OCI-LY7 (cell line): ENCODE data around the gene STIM1.

Source experiments
- CTCF ChIP-seq: fragments of 200-600 bp; sonication (generic); conservative IDR thresholded peaks from 2 replicates; pipeline ENCODE4 v1.5.1; 2014; ENCODE audit warnings: mild to moderate bottlenecking, antibody characterized with exemption, low read length, moderate library complexity, mixed read lengths
- EZH2phosphoT487 ChIP-seq: fragments of 200-600 bp; sonication (generic); IDR thresholded peaks from 2 replicates; pipeline ENCODE4 v1.6.1; 2018; ENCODE audit warnings: low read depth, borderline replicate concordance, mild to moderate bottlenecking, mixed run types, antibody characterized with exemption, low read length, moderate library complexity, mixed read lengths

DNA sequence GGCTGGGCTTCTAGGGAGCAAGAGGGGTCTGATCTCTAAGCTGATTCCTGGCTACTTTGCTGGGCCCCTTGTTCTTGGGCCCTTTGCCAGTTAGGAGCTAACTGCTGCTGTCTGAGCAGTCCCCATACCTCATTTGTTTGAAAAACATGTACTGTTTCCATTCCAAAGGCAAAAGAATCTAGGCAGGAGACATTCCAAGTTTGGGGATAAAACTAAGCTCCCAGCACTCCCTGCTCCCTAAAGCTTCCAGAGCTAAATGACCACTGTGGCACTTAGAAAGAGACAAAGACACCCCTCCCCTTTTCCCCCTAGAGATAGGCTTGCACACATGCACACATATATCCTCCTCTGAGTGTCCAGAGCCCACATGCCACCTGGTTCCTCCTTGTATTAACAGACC lies 216.4 kb downstream of the STIM1 start:
- TF ChIP-seq CTCF: no peak
- TF ChIP-seq EZH2phosphoT487: no peak
